Measurements from ENCODE around the gene PNKD. TPM values are rescaled to one million over a fixed set of nuclear protein-coding genes. Genes with fewer than 3 reads are reported as not detected.

The PNKD gene
- total and polyA plus RNA-seq, 2 of the 8 experiments (the other 6 are each of a cell fraction or from before 2014, with no cell fraction given) = 43.9 to 65.4 TPM

DNA sequence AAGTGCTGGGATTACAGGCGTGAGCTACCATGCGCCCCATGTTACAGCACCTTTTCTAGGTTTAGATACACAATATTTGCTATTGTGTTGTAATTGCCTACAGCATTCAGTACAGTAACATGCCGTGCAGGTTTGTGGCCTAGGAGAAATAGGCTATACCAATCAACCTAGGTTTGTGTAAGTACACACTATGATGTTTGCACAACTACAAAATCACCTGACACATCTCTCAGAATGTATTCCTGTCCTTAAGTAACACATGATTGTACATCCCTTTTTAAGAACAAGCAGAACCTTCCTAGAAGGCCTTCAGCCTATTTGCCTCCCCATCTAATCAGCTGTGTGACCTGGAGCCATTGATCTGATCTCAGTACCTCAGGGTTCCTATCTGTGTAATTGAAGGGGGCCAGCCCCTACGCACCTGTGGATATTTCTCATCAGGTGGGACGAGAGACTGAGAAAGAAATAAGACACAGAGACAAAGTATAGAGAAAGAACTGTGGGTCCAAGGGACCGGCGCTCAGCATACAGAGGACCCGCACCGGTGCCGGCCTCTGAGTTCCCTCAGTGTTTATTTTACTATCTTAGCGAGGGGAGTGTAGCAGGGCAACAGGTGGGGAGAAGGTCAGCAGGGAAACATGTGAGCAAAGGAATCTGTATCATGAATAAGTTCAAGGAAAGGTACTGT, 40.7 kb downstream of the PNKD start (continued):
- TF ChIP-seq, protein P1, sequence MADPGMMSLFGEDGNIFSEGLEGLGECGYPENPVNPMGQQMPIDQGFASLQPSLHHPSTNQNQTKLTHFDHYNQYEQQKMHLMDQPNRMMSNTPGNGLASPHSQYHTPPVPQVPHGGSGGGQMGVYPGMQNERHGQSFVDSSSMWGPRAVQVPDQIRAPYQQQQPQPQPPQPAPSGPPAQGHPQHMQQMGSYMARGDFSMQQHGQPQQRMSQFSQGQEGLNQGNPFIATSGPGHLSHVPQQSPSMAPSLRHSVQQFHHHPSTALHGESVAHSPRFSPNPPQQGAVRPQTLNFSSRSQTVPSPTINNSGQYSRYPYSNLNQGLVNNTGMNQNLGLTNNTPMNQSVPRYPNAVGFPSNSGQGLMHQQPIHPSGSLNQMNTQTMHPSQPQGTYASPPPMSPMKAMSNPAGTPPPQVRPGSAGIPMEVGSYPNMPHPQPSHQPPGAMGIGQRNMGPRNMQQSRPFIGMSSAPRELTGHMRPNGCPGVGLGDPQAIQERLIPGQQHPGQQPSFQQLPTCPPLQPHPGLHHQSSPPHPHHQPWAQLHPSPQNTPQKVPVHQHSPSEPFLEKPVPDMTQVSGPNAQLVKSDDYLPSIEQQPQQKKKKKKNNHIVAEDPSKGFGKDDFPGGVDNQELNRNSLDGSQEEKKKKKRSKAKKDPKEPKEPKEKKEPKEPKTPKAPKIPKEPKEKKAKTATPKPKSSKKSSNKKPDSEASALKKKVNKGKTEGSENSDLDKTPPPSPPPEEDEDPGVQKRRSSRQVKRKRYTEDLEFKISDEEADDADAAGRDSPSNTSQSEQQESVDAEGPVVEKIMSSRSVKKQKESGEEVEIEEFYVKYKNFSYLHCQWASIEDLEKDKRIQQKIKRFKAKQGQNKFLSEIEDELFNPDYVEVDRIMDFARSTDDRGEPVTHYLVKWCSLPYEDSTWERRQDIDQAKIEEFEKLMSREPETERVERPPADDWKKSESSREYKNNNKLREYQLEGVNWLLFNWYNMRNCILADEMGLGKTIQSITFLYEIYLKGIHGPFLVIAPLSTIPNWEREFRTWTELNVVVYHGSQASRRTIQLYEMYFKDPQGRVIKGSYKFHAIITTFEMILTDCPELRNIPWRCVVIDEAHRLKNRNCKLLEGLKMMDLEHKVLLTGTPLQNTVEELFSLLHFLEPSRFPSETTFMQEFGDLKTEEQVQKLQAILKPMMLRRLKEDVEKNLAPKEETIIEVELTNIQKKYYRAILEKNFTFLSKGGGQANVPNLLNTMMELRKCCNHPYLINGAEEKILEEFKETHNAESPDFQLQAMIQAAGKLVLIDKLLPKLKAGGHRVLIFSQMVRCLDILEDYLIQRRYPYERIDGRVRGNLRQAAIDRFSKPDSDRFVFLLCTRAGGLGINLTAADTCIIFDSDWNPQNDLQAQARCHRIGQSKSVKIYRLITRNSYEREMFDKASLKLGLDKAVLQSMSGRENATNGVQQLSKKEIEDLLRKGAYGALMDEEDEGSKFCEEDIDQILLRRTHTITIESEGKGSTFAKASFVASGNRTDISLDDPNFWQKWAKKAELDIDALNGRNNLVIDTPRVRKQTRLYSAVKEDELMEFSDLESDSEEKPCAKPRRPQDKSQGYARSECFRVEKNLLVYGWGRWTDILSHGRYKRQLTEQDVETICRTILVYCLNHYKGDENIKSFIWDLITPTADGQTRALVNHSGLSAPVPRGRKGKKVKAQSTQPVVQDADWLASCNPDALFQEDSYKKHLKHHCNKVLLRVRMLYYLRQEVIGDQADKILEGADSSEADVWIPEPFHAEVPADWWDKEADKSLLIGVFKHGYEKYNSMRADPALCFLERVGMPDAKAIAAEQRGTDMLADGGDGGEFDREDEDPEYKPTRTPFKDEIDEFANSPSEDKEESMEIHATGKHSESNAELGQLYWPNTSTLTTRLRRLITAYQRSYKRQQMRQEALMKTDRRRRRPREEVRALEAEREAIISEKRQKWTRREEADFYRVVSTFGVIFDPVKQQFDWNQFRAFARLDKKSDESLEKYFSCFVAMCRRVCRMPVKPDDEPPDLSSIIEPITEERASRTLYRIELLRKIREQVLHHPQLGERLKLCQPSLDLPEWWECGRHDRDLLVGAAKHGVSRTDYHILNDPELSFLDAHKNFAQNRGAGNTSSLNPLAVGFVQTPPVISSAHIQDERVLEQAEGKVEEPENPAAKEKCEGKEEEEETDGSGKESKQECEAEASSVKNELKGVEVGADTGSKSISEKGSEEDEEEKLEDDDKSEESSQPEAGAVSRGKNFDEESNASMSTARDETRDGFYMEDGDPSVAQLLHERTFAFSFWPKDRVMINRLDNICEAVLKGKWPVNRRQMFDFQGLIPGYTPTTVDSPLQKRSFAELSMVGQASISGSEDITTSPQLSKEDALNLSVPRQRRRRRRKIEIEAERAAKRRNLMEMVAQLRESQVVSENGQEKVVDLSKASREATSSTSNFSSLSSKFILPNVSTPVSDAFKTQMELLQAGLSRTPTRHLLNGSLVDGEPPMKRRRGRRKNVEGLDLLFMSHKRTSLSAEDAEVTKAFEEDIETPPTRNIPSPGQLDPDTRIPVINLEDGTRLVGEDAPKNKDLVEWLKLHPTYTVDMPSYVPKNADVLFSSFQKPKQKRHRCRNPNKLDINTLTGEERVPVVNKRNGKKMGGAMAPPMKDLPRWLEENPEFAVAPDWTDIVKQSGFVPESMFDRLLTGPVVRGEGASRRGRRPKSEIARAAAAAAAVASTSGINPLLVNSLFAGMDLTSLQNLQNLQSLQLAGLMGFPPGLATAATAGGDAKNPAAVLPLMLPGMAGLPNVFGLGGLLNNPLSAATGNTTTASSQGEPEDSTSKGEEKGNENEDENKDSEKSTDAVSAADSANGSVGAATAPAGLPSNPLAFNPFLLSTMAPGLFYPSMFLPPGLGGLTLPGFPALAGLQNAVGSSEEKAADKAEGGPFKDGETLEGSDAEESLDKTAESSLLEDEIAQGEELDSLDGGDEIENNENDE (IDR thresholded peaks at IDR 0.05; ENCODE audit: insufficient replicate concordance, low read length) = no peak
- TF ChIP-seq SIRT6 (IDR thresholded peaks at IDR 0.05; ENCODE audit: low read length) (no peak), SIN3A (conservative IDR thresholded peaks at IDR 0.05 in 1 of 2, IDR thresholded peaks at IDR 0.05 in 1 of 2; ENCODE audit: low read depth in 1 of 2, low read length in 2 of 2) (no peak), POLR2A (IDR thresholded peaks at IDR 0.05; ENCODE audit: control extremely low read depth in 1 of 2, low read depth in 2 of 2, low read length in 2 of 2) (no peak), SP1 (IDR thresholded peaks at IDR 0.05; ENCODE audit: low read depth, low read length) (no peak), PHF8 (conservative IDR thresholded peaks at IDR 0.05; ENCODE audit: low read depth, low read length) (no peak), RNF2 (IDR thresholded peaks at IDR 0.05; ENCODE audit: borderline replicate concordance, low read depth, low read length, missing control alignments, poor library complexity, severe bottlenecking) (no peak), SRF (IDR thresholded peaks at IDR 0.05; ENCODE audit: low read depth, low read length) (no peak), TAF1 (IDR thresholded peaks at IDR 0.05; ENCODE audit: low read depth, low read length) (no peak), KDM1A (IDR thresholded peaks at IDR 0.05; ENCODE audit: borderline replicate concordance, low read length) (no peak)
- TF ChIP-seq, protein P2, sequence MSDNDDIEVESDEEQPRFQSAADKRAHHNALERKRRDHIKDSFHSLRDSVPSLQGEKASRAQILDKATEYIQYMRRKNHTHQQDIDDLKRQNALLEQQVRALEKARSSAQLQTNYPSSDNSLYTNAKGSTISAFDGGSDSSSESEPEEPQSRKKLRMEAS (IDR thresholded peaks at IDR 0.05) = no peak
